ENCODE data around the gene GPD1. TPM values are rescaled to one million over a fixed set of nuclear protein-coding genes. Genes with fewer than 3 reads are reported as not detected.

Gene GPD1
- total RNA-seq, 2 experiments from 2014 or later: 0.41 to 0.47 TPM

DNA sequence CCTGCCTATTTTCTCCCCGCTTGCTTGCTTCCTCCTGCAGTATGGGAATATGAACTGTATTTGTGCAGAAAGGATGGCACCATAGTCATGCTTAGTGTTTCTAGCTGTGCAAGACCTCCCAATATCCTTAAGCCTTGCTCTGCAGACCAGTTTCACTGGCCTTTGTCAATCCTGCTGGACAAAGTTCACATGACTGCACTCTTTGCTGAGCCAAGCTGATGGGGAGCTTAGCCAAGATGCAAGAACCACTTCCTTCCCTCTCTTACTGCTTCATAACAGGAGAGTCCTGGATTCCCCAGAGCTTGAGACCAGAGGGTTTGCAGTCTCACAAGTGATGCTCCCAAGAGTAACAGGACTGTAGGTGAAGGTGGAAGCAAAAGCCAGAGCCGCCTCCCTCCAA, 42.6 kb upstream of the GPD1 start:
- Histone ChIP-seq H3K27me3 (ENCODE audit: control insufficient read depth in 1 of 2, insufficient read depth in 2 of 2, low read length in 2 of 2) (peaks cover 25 to 27% of the 10 kb centered on the region in 2 experiments), H3K4me3 (ENCODE audit: low read length) (no peak overlapping the region), H3K4me1 (ENCODE audit: insufficient read depth, low read length) (peaks cover 33% of the 10 kb centered on the region), H3K27ac (ENCODE audit: low read depth in 1 of 2, low read length in 2 of 2) (no peak overlapping the region), H3K36me3 (ENCODE audit: insufficient read depth, low read length) (no peaks in the 10 kb centered on the region), H3K9me3 (ENCODE audit: control insufficient read depth in 1 of 2, insufficient read depth in 1 of 2, low read length in 2 of 2) (no peaks in the 10 kb centered on the region)
- no peak overlapping the region for H3K27ac Mint-ChIP-seq
- DNase-seq: no peak
- ATAC-seq (ENCODE audit: poor library complexity): no peak
- H3K36me3 Mint-ChIP-seq (ENCODE audit: low read depth): no peaks in the 10 kb centered on the region
- ChIA-PET CTCF (interaction anchor here (1.1 to 1.6 kb wide), 2 partner anchors 22 to 94 kb away, joined by 3 read pairs; no protein-coding TSS in a partner anchor), POLR2A (no interaction called here)
- intact Hi-C loops (cut with DNase I, micrococcal nuclease): no loop called here
- no peaks in the 10 kb centered on the region for H3K9me3 Mint-ChIP-seq
- no peak for TF ChIP-seq CTCF (IDR thresholded peaks at IDR 0.05)
- H3K4me1 Mint-ChIP-seq (ENCODE audit: low read depth): peaks cover 33% of the 10 kb centered on the region
- peaks cover 36% of the 10 kb centered on the region for H3K27me3 Mint-ChIP-seq
- no peak overlapping the region for H3K4me3 Mint-ChIP-seq

DNA sequence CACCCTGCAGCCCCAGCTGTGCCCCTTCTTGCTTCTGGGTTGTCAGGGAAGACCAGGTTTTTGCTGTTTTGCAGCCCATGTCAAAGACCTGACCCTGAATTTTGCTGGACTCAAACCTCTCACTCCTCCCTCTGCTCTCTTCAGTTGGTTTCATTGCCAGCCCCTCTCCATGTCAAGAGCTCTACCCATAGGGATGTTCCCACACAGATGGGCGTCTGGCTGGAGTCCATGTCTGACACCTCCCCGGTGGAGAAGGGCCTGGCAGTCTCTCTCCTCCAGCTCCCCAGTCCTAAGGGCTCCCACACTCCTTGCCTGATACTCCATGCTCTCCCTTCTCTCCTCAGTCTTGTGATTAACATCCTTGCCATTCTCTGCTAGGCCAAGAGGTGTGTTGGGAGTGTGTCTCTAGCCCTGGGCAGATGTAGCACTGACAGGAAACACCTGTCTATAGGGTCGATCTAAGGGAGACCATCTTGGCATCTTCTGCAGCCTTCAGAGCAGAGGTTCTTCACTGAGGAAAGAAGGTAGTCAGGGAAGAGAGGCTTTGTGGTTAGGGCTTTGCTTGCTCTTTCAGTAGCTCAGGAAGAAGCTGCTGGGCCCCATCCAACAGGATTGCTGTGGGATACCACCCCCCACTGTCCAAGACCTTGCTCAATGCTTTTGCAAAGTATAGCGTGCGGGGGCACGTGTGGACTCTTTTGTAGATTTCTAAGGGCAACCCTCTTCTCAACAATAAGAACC, 41.7 kb upstream of the GPD1 start:
- no peak overlapping the region for H3K27ac ChIP-seq (ENCODE audit: low read depth in 1 of 2, low read length in 2 of 2)
- ChIA-PET CTCF (interaction anchor here (1.5 to 1.6 kb wide), 2 partner anchors 23 to 95 kb away, joined by 3 to 5 read pairs; no protein-coding TSS in a partner anchor), POLR2A (no interaction called here)
- H3K4me3 ChIP-seq (ENCODE audit: low read length): no peak overlapping the region
- H3K9me3 ChIP-seq (ENCODE audit: control insufficient read depth in 1 of 2, insufficient read depth in 1 of 2, low read length in 2 of 2): no peaks in the 10 kb centered on the region
- Mint-ChIP-seq H3K27me3 (peaks cover 26% of the 10 kb centered on the region), H3K9me3 (no peaks in the 10 kb centered on the region), H3K27ac (no peak overlapping the region), H3K36me3 (ENCODE audit: low read depth) (no peaks in the 10 kb centered on the region), H3K4me1 (ENCODE audit: low read depth) (peaks cover 24% of the 10 kb centered on the region), H3K4me3 (no peak overlapping the region)
- DNase-seq (no peak), ATAC-seq (ENCODE audit: poor library complexity) (no peak)
- peaks cover 15 to 18% of the 10 kb centered on the region in 2 experiments for H3K27me3 ChIP-seq (ENCODE audit: control insufficient read depth in 1 of 2, insufficient read depth in 2 of 2, low read length in 2 of 2)
- intact Hi-C loops (cut with DNase I, micrococcal nuclease): no loop called here
- no peaks in the 10 kb centered on the region for H3K36me3 ChIP-seq (ENCODE audit: insufficient read depth, low read length)
- no peak for TF ChIP-seq CTCF (IDR thresholded peaks at IDR 0.05)
- H3K4me1 ChIP-seq (ENCODE audit: insufficient read depth, low read length): peaks cover 24% of the 10 kb centered on the region

DNA sequence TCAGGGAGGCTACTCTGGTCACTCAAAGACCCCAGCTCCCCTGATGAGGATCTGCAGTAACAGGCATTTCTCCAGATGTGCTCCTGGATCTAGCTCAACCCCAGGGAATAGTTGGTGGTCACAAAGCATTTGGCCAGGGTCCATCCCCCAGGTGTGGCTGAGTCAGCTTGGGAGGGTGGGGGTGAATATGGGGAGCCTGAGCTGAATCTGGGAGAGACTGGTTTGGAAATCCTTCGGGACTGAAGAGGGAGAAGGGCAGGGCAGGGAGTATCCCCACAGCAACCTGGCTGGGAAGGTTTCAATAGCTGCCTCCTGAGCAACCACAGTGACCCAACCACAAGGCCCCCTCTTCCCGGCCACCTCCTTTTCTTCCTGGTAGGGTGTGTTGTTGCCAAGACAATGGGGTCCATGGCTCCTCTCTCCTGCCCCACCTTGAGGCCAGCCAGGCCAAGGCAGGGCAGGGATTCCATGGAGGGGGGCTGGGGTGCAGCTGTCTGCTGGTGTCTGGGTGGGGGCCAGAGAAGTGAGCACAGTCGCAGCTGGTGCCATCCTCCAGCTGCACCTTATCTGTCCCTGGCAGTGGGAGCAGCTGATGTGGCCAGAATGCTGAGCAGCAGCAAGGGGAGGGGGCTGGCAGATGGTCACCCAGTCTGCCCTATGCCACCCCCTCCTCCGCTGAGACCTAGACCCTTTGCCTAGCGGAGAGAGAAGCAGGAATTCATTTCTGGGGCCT, 40.9 kb upstream of the GPD1 start:
- H3K27ac Mint-ChIP-seq: no peak overlapping the region
- Histone ChIP-seq H3K9me3 (ENCODE audit: control insufficient read depth in 1 of 2, insufficient read depth in 1 of 2, low read length in 2 of 2) (no peaks in the 10 kb centered on the region), H3K27ac (ENCODE audit: low read depth in 1 of 2, low read length in 2 of 2) (no peak overlapping the region), H3K4me3 (ENCODE audit: low read length) (no peak overlapping the region), H3K4me1 (ENCODE audit: insufficient read depth, low read length) (peaks cover 20% of the 10 kb centered on the region), H3K27me3 (ENCODE audit: control insufficient read depth in 1 of 2, insufficient read depth in 2 of 2, low read length in 2 of 2) (peaks cover 13 to 16% of the 10 kb centered on the region in 2 experiments), H3K36me3 (ENCODE audit: insufficient read depth, low read length) (no peaks in the 10 kb centered on the region)
- peaks cover 22% of the 10 kb centered on the region for H3K4me1 Mint-ChIP-seq (ENCODE audit: low read depth)
- no peak for ATAC-seq (ENCODE audit: poor library complexity)
- H3K4me3 Mint-ChIP-seq: no peak overlapping the region
- ChIA-PET CTCF (interaction anchor here (1.5 kb wide), 1 partner anchor 24 kb away, joined by 5 read pairs; no protein-coding TSS in a partner anchor), POLR2A (no interaction called here)
- intact Hi-C loops (cut with DNase I, micrococcal nuclease): no loop called here
- DNase-seq: no peak
- TF ChIP-seq CTCF (IDR thresholded peaks at IDR 0.05): no peak
- peaks cover 24% of the 10 kb centered on the region for H3K27me3 Mint-ChIP-seq
- no peaks in the 10 kb centered on the region for H3K9me3 Mint-ChIP-seq
- H3K36me3 Mint-ChIP-seq (ENCODE audit: low read depth): no peaks in the 10 kb centered on the region

All from CD4-positive, alpha-beta T cell (primary cell).